H1 (cell line): ENCODE measurements around the gene CFAP61. TPM values are rescaled to one million over a fixed set of nuclear protein-coding genes. Genes with fewer than 3 reads are reported as not detected.

Source experiments
- JUN ChIP-seq: IDR thresholded peaks from 2 replicates; pipeline ENCODE4 v1.6.1; 2011; ENCODE audit warnings: low read depth, mild to moderate bottlenecking, improper control_type of control experiment, low read length
- RXRA ChIP-seq: IDR thresholded peaks from 2 replicates; pipeline ENCODE4 v1.6.1; 2011; ENCODE audit warnings: low read depth, mild to moderate bottlenecking, low read length, moderate library complexity; ENCODE audit not compliant: insufficient read depth
- polyA plus RNA-seq, 7 experiments: library from polyadenylated mRNA; depleted of rRNA in 3 of 7; stranded (reverse) in 5 of 7; unstranded in 2 of 7; fragments of >200 nt in 5 of 7; fragments of 200-250 nt in 2 of 7; gene quantifications; 1 replicate in 5 of 7; 2 replicates in 1 of 7; 4 replicates in 1 of 7; pipeline versions ENCODE4 v1.2.1 to v1.2.3, GENCODE V29; 2011 to 2013; ENCODE audit warnings: missing spikeins in 2 of 7, mixed read lengths in 2 of 7
- total RNA-seq: library from RNA; stranded (reverse); fragmentation: NEBNext Ultra II Directional; extraction: Animal tissue kit (Norgen Biotek cat#: 25700); gene quantifications from 2 replicates; pipeline ENCODE4 v1.2.1, GENCODE V29; 2021
- TF ChIP-seq, protein P1 (sequence below): fragments of 300-600 bp; sonication (generic); IDR thresholded peaks from 2 replicates; pipeline ENCODE4 v1.7.1; 2012; ENCODE audit warnings: low read length, moderate library complexity, mild to moderate bottlenecking, inconsistent platforms; ENCODE audit not compliant: insufficient replicate concordance

CFAP61 gene
- total and polyA plus RNA-seq, 2 of the 8 experiments (the other 6 are each of a cell fraction or from before 2014, with no cell fraction given), result 0.29 to 0.61 TPM

GRCh38 chr20:20201639-20202038 is 149.3 kb downstream of the CFAP61 start (continued):
- TF ChIP-seq, protein P1, sequence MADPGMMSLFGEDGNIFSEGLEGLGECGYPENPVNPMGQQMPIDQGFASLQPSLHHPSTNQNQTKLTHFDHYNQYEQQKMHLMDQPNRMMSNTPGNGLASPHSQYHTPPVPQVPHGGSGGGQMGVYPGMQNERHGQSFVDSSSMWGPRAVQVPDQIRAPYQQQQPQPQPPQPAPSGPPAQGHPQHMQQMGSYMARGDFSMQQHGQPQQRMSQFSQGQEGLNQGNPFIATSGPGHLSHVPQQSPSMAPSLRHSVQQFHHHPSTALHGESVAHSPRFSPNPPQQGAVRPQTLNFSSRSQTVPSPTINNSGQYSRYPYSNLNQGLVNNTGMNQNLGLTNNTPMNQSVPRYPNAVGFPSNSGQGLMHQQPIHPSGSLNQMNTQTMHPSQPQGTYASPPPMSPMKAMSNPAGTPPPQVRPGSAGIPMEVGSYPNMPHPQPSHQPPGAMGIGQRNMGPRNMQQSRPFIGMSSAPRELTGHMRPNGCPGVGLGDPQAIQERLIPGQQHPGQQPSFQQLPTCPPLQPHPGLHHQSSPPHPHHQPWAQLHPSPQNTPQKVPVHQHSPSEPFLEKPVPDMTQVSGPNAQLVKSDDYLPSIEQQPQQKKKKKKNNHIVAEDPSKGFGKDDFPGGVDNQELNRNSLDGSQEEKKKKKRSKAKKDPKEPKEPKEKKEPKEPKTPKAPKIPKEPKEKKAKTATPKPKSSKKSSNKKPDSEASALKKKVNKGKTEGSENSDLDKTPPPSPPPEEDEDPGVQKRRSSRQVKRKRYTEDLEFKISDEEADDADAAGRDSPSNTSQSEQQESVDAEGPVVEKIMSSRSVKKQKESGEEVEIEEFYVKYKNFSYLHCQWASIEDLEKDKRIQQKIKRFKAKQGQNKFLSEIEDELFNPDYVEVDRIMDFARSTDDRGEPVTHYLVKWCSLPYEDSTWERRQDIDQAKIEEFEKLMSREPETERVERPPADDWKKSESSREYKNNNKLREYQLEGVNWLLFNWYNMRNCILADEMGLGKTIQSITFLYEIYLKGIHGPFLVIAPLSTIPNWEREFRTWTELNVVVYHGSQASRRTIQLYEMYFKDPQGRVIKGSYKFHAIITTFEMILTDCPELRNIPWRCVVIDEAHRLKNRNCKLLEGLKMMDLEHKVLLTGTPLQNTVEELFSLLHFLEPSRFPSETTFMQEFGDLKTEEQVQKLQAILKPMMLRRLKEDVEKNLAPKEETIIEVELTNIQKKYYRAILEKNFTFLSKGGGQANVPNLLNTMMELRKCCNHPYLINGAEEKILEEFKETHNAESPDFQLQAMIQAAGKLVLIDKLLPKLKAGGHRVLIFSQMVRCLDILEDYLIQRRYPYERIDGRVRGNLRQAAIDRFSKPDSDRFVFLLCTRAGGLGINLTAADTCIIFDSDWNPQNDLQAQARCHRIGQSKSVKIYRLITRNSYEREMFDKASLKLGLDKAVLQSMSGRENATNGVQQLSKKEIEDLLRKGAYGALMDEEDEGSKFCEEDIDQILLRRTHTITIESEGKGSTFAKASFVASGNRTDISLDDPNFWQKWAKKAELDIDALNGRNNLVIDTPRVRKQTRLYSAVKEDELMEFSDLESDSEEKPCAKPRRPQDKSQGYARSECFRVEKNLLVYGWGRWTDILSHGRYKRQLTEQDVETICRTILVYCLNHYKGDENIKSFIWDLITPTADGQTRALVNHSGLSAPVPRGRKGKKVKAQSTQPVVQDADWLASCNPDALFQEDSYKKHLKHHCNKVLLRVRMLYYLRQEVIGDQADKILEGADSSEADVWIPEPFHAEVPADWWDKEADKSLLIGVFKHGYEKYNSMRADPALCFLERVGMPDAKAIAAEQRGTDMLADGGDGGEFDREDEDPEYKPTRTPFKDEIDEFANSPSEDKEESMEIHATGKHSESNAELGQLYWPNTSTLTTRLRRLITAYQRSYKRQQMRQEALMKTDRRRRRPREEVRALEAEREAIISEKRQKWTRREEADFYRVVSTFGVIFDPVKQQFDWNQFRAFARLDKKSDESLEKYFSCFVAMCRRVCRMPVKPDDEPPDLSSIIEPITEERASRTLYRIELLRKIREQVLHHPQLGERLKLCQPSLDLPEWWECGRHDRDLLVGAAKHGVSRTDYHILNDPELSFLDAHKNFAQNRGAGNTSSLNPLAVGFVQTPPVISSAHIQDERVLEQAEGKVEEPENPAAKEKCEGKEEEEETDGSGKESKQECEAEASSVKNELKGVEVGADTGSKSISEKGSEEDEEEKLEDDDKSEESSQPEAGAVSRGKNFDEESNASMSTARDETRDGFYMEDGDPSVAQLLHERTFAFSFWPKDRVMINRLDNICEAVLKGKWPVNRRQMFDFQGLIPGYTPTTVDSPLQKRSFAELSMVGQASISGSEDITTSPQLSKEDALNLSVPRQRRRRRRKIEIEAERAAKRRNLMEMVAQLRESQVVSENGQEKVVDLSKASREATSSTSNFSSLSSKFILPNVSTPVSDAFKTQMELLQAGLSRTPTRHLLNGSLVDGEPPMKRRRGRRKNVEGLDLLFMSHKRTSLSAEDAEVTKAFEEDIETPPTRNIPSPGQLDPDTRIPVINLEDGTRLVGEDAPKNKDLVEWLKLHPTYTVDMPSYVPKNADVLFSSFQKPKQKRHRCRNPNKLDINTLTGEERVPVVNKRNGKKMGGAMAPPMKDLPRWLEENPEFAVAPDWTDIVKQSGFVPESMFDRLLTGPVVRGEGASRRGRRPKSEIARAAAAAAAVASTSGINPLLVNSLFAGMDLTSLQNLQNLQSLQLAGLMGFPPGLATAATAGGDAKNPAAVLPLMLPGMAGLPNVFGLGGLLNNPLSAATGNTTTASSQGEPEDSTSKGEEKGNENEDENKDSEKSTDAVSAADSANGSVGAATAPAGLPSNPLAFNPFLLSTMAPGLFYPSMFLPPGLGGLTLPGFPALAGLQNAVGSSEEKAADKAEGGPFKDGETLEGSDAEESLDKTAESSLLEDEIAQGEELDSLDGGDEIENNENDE, result no peak
- TF ChIP-seq RXRA (no peak), JUN (no peak)
- TF ChIP-seq, all 59 proteins: peak for 0
